Transverse colon (tissue), 4 donors: Measurements from ENCODE around the gene CHRNE.

Experiments
- CTCF ChIP-seq, 5 experiments: fragments of 200-600 bp in 3 of 5; fragments of 450-650 bp in 2 of 5; sonication (generic) in 3 of 5; IDR thresholded peaks; 1 replicate in 2 of 5; 2 replicates in 3 of 5; pipeline ENCODE4 v1.5.1; 2016 to 2017; ENCODE audit warnings: antibody characterized with exemption in 5 of 5, inconsistent platforms in 3 of 5, mild to moderate bottlenecking in 2 of 5, moderate library complexity in 1 of 5
- EP300 ChIP-seq: sonication (generic); formaldehyde crosslinking; IDR thresholded peaks from one replicate; pipeline ENCODE4 v1.6.1; 2017; ENCODE audit warnings: antibody characterized with exemption, low read depth
- POLR2A ChIP-seq: fragments of 450-650 bp; IDR thresholded peaks from one replicate; pipeline ENCODE4 v1.6.1; 2016; ENCODE audit warnings: antibody characterized with exemption, mild to moderate bottlenecking, moderate library complexity
- POLR2AphosphoS5 ChIP-seq, 3 donors: sonication (generic); formaldehyde crosslinking; IDR thresholded peaks; one replicate each; pipeline ENCODE4 v1.6.1; 2016; ENCODE audit warnings: antibody characterized with exemption in 3 of 3

- no peak for TF ChIP-seq POLR2A
- no peak for TF ChIP-seq CTCF (IDR thresholded peaks at IDR 0.05)
- TF ChIP-seq EP300 = no peak
- TF ChIP-seq POLR2AphosphoS5 (IDR thresholded peaks at IDR 0.05) = no peak
Observed at GRCh38 chr17:4851084-4851483, 51.8 kb downstream of the CHRNE start.
